K562 (cell line): ENCODE results near the gene INS. TPM values are rescaled to one million over a fixed set of nuclear protein-coding genes. Genes with fewer than 3 reads are reported as not detected.

Experiments used
- ATAC-seq: fragments of 200-7000 bp; cut with Tn5 transposase; 3 replicates; pipeline ENCODE4 v1.9.1; 2020; ENCODE audit warnings: moderate library complexity
- BruUV-seq: library from RNA; stranded (reverse); fragments of 400-500 nt; replicated peaks from 2 replicates; lab custom pipeline; 2021; lab: Mats Ljungman, UMichigan
- CTCF ChIA-PET: fragments of 300-600 bp; formaldehyde crosslinking; extraction: SDS; loops from one replicate; lab custom pipeline; 2021; ENCODE audit warnings: low intra/inter-chr PET ratio; lab: Yijun Ruan, JAX
- POLR2A ChIA-PET: fragments of 300-600, 350-650 bp; sonication (Branson Sonifier 250); formaldehyde crosslinking; extraction: SDS; loops from one replicate; lab custom pipeline; 2021; ENCODE audit warnings: antibody characterized with exemption, inconsistent platforms; lab: Yijun Ruan, JAX
- DNase-seq, 4 experiments: peaks; one replicate each; pipeline versions ENCODE4 v3.0.0 to v3.0.0-alpha.2; 2011 to 2018; ENCODE audit warnings: low spot score in 3 of 4, mixed read lengths in 3 of 4; ENCODE audit errors: extremely low read depth in 1 of 4
- FAIRE-seq: peaks from 2 replicates; lab custom pipeline; 2011; peaks lifted over from hg19 to GRCh38; lab: Jason Lieb, UNC
- H2AFZ ChIP-seq: 2 replicates; pipeline ENCODE4 v1.6.0; 2011; ENCODE audit warnings: low read depth, low read length, control low read depth, inconsistent platforms
- H3K27ac ChIP-seq: fragments of 200-600 bp; 3 replicates; pipeline ENCODE4 v1.8.0; 2011; ENCODE audit warnings: low read depth, mild to moderate bottlenecking, control low read depth, inconsistent platforms, low read length, moderate library complexity, mixed read lengths; ENCODE audit errors: extremely low read depth
- H3K27me3 ChIP-seq, 2 experiments: fragments of 300-600 bp in 1 of 2; 2 replicates in 1 of 2; 3 replicates in 1 of 2; pipeline versions ENCODE4 v1.6.0 to v1.8.0; 2011; ENCODE audit warnings: inconsistent platforms in 2 of 2, low read length in 2 of 2, mild to moderate bottlenecking in 1 of 2, mixed read lengths in 1 of 2, moderate library complexity in 1 of 2; ENCODE audit not compliant: control insufficient read depth in 2 of 2, insufficient read depth in 2 of 2
- H3K36me3 ChIP-seq: fragments of 300-600 bp; 3 replicates; pipeline ENCODE4 v1.8.0; 2011; ENCODE audit warnings: mild to moderate bottlenecking, low read length, inconsistent platforms; ENCODE audit not compliant: control insufficient read depth, insufficient read depth
- H3K4me1 ChIP-seq, 2 experiments: fragments of 200-600 bp in 1 of 2; replicated peaks in 1 of 2; 2 replicates in 1 of 2; 3 replicates in 1 of 2; pipeline versions ENCODE4 v1.5.1 to v1.8.0; 2011; ENCODE audit warnings: inconsistent platforms in 2 of 2, low read length in 2 of 2, mild to moderate bottlenecking in 1 of 2, mixed read lengths in 1 of 2, moderate library complexity in 1 of 2; ENCODE audit not compliant: control insufficient read depth in 2 of 2, insufficient read depth in 2 of 2
- H3K4me2 ChIP-seq: 2 replicates; pipeline ENCODE4 v1.6.1; 2011; ENCODE audit warnings: low read length, control low read depth, inconsistent platforms, mixed read lengths; ENCODE audit not compliant: insufficient read depth
- H3K4me3 ChIP-seq: fragments of 200-600 bp; sonication (generic), shearing (Covaris generic); 2 replicates; pipeline ENCODE4 v1.5.1; 2016; ENCODE audit warnings: control low read depth, inconsistent platforms
- H3K79me2 ChIP-seq: fragments of 200-600 bp; 3 replicates; pipeline ENCODE4 v1.8.0; 2011; ENCODE audit warnings: low read length, inconsistent platforms; ENCODE audit not compliant: control insufficient read depth, insufficient read depth
- H3K9ac ChIP-seq, 2 experiments: 2 replicates each; pipeline versions ENCODE4 v1.6.0 to v1.6.1; 2011; ENCODE audit warnings: low read depth in 2 of 2, low read length in 2 of 2, control low read depth in 1 of 2, inconsistent platforms in 1 of 2, mild to moderate bottlenecking in 1 of 2, mixed read lengths in 1 of 2; ENCODE audit not compliant: insufficient read depth in 1 of 2
- H3K9me1 ChIP-seq: one replicate; pipeline ENCODE4 v1.6.0; 2011; ENCODE audit warnings: inconsistent platforms, mild to moderate bottlenecking, low read length, moderate library complexity; ENCODE audit not compliant: control insufficient read depth, insufficient read depth
- H3K9me3 ChIP-seq: replicated peaks from 2 replicates; pipeline ENCODE4 v1.5.1; 2011; ENCODE audit warnings: low read depth, low read length, inconsistent platforms; ENCODE audit not compliant: control insufficient read depth, insufficient read depth
- H4K20me1 ChIP-seq: replicated peaks from 2 replicates; pipeline ENCODE4 v1.6.1; 2011; ENCODE audit warnings: low read length, inconsistent platforms, mixed read lengths; ENCODE audit not compliant: control insufficient read depth, insufficient read depth
- FIP1L1 ChIP-seq: fragments of 200-400 bp; formaldehyde crosslinking; IDR thresholded peaks from 2 replicates; pipeline ENCODE4 v1.6.1; 2018; ENCODE audit warnings: mild to moderate bottlenecking, low read depth, low read length; ENCODE audit not compliant: poor library complexity, severe bottlenecking
- PHF8 ChIP-seq: fragments of 200-600 bp; sonication (generic); IDR thresholded peaks from 2 replicates; pipeline ENCODE4 v1.6.1; 2012; ENCODE audit warnings: mixed run types, mild to moderate bottlenecking, inconsistent platforms, low read length, moderate library complexity, borderline replicate concordance
- RBM14 ChIP-seq: fragments of 200-400 bp; formaldehyde crosslinking; IDR thresholded peaks from 2 replicates; pipeline ENCODE4 v1.6.1; 2018; ENCODE audit warnings: low read depth, mild to moderate bottlenecking, low read length, moderate library complexity, borderline replicate concordance; ENCODE audit not compliant: insufficient read depth
- SMARCA4 ChIP-seq: fragments of 450-650 bp; IDR thresholded peaks from 2 replicates; pipeline ENCODE4 v1.6.1; 2016
- ZFP30 ChIP-seq: fragments of 250-450 bp; sonication (Bioruptor Pico); IDR thresholded peaks from 2 replicates; pipeline ENCODE4 v1.8.0; 2022; ENCODE audit warnings: moderate library complexity, mild to moderate bottlenecking, inconsistent platforms, borderline replicate concordance
- ZFP36 ChIP-seq: fragments of 150-350 bp; IDR thresholded peaks from 2 replicates; pipeline ENCODE4 v1.6.1; 2018; ENCODE audit warnings: low read length, low read depth; ENCODE audit not compliant: partially characterized antibody
- WGBS: fragments of 100-300 bp; shearing (Covaris generic); methylation state at CpG from one replicate; pipeline ENCODE4 v1.1.6; 2016; ENCODE audit warnings: low coverage, mixed read lengths; ENCODE audit not compliant: insufficient coverage; ENCODE audit errors: missing lambda C conversion rate; 5-methylcytosine and 5-hydroxymethylcytosine counted together
- in situ Hi-C: fragments of 300-500 bp; cut with MboI; formaldehyde crosslinking; loops from 4 replicates; pipeline ENCODE4 v1.15.0; 2018; ENCODE audit warnings: inconsistent platforms, mixed read lengths
- intact Hi-C: fragments of 100-400 bp; cut with micrococcal nuclease; formaldehyde crosslinking; loops from 2 replicates; pipeline ENCODE4 v1.14.2; 2022
- polyA plus RNA-seq, 8 experiments: library from polyadenylated mRNA; depleted of rRNA in 4 of 8; stranded (reverse) in 5 of 8; unstranded in 3 of 8; fragments of >200 nt; fragmentation: Nextera tagmentation in 2 of 8; fragmentation: Illumina TruSeq in 1 of 8; extraction: Ambion mirVana in 2 of 8; extraction: Trizol in 1 of 8; gene quantifications; 2 replicates each; pipeline versions ENCODE4 v1.2.1 to v1.2.3, GENCODE V29; 2011 to 2014; ENCODE audit warnings: inconsistent platforms in 1 of 8, missing spikeins in 1 of 8
- total RNA-seq, 7 experiments: library from RNA; depleted of rRNA in 6 of 7; stranded (reverse); fragments of >200 nt in 6 of 7; fragmentation: Illumina TruSeq in 2 of 7; extraction: Trizol in 2 of 7; gene quantifications; 2 replicates each; pipeline versions ENCODE4 v1.2.1 to v1.2.3, GENCODE V29; 2011 to 2021; ENCODE audit warnings: low replicate concordance in 1 of 7

The INS gene
- total and polyA plus RNA-seq, 9 of the 15 experiments (the other 6 are each of a cell fraction or from before 2014, with no cell fraction given): not detected

DNA sequence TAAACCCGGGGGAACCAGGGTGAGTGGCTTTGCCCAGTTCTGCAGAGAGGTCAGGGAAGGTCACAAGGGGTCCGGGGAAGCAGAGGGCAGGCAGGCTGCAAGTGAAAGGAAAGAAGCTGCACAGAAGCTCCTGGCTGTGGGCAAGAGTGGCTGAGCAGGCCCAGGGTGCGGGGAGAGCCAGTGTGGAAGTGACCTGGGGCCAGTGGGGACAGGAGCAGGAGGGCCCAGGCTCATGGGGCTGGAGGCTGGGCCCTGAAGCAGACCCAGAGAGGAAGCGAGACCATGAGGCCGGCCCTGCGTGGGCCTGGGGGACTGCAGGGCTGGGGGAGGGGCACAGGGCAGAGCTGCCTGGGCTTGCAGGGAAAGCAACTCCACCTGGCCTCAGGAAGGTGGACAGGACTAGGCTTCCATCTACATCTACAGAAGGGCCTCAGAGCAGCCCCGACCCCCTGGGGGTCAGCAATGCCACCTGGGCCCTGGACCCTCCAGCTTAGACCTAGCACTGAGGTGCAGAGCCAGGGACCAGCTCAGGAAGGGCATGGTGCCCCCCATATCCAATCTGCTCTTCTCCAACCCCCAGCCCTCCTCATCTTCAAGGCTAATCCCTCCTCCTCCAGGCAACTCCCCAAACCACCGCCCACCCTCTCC lies 33.4 kb downstream of the INS start:
- intact Hi-C loops: no loop called here
- H4K20me1 ChIP-seq: no peaks in the 10 kb centered on the region
- ChIA-PET CTCF (no interaction called here), POLR2A (no interaction called here)
- no peak for TF ChIP-seq FIP1L1
- no peak for TF ChIP-seq RBM14
- TF ChIP-seq ZFP36: no peak
- TF ChIP-seq ZFP30 (CRISPR knock-in tag): no peak
- no peak for TF ChIP-seq SMARCA4
- no peak for TF ChIP-seq PHF8
- no peaks in the 10 kb centered on the region for H3K9me1 ChIP-seq
- no peaks in the 10 kb centered on the region for H3K79me2 ChIP-seq
- no peak overlapping the region for H3K27ac ChIP-seq
- H3K27me3 ChIP-seq: peaks cover 0 to 11% of the 10 kb centered on the region in 2 experiments; a peak in 2 of 5 replicates
- no peaks in the 10 kb centered on the region for H3K36me3 ChIP-seq
- BruUV-seq: no TSS peak
- FAIRE-seq (no peak), ATAC-seq (no peak), DNase-seq (no peak)
- no peak overlapping the region for H3K9ac ChIP-seq
- 2% methylated on average over 8 of the region's 8 CpGs for WGBS
- in situ Hi-C loops: no loop called here
- H3K9me3 ChIP-seq: 0 out of 2 replicates have a peak, but pooled peaks cover 3% of the 10 kb centered on the region
- H3K4me1 ChIP-seq: no peaks in the 10 kb centered on the region
- no peak overlapping the region for H2AFZ ChIP-seq
- H3K4me2 ChIP-seq: no peak overlapping the region
- no peak overlapping the region for H3K4me3 ChIP-seq
